ENCODE measurements around the gene ATXN10.
A peak's percentile ranks its signal among the peaks of the same experiment; 100 is the strongest.

Gene ATXN10

DNA sequence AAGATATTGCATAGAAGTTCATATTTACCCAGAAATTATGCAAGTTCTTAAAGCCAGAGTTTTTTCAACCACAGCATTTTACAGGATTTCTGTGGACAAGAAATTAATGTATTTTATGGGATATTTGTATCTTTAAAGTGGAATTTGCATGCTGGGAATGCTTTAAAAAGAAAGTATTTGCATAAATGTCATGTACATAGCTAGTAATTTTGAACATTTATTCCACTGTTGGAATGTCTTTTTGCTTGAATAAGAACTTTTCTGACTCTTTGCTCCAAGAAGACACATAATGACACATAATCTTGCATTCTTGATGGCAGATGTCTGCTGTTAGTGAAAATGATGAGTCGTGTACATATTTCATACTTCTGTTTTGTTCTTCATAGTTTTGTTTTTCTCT is 66.6 kb downstream of the ATXN10 start:
- no peak for TF ChIP-seq MYC (IDR thresholded peaks at IDR 0.05; ENCODE audit: low read depth, low read length)
- no peak overlapping the region for H3K4me3 ChIP-seq (ENCODE audit: low read depth, low read length)
- DNase-seq (ENCODE audit: low read depth): no peak

DNA sequence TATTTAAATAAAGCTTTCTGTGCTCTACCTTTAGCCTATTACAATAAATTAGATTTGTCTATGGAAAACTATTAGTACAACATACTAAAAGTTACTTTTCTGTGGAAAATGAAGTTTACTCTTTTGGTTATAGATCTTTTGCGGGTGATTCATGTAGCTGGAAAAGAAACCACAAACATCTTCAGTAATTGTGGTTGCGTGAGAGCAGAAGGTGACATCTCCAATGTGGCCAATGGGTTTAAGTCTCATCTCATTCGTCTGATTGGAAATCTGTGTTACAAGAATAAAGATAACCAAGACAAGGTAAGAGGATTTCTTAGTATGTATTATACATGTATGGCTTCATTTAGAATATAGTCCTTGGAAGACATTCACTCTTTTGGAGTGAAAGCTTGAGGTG is 68.6 kb downstream of the ATXN10 start:
- DNase-seq (ENCODE audit: low read depth): no peak
- no peak overlapping the region for H3K4me3 ChIP-seq (ENCODE audit: low read depth, low read length)
- no peak for TF ChIP-seq MYC (IDR thresholded peaks at IDR 0.05; ENCODE audit: low read depth, low read length)

DNA sequence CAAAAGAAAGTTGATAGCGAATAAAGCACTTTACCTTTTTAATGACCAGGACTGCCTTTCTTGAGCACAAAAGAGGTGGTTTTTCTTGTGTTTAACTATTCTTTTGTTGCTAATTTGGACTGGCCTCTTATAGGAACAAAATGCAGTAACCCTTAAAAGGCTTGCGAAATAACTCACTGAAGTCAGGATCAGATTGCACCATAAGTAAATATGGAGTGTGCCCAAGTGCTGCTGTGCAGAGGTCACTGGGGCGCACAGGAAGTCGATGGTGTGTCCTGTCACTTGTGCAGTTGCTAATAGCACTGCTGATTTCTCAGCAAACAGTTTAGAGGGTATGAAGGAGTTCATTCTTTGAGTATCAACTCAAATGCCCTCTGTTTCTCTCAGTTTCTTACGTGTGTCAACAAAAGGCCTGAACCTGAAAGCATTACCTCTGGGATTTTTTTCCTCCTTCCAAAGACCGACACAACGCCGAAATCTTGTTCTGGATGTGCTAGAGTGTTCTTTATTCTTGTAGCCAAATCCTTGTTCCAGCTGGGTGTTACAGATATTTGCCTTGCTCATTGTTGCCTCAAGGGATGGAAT is 71.3 kb downstream of the ATXN10 start:
- TF ChIP-seq MYC (IDR thresholded peaks at IDR 0.05; ENCODE audit: low read depth, low read length): 0 out of 2 replicates have a peak, but pooled peaks have one; percentile 40
- no peak for TF ChIP-seq POLR2A (IDR thresholded peaks at IDR 0.05; ENCODE audit: extremely low read depth, insufficient read length)
- no peak overlapping the region for H3K4me3 ChIP-seq (ENCODE audit: low read depth, low read length)
- DNase-seq (ENCODE audit: low read depth): peak; percentile 90

DNA sequence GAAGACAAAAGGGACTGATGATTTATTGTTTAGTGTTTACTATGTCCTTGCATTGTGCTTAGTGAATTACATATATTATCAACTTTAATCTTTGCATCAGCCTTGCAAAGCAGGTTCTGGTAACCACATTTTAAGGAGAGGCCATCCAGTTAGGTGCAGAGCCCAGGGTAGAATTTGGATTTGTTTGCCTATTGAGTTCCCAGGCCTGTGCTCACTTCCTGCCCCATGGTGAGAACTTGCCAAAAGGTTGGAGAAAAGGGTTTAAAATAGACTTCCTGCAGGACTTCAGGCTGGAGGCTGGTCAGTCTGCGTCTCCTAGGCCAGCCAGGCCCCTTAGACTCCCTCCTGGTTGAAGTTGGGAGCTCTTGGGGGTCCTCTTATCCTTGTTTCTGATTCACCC is 72.1 kb downstream of the ATXN10 start:
- no peak for DNase-seq (ENCODE audit: low read depth)
- no peak overlapping the region for H3K4me3 ChIP-seq (ENCODE audit: low read depth, low read length)
- TF ChIP-seq MYC (IDR thresholded peaks at IDR 0.05; ENCODE audit: low read depth, low read length): no peak

DNA sequence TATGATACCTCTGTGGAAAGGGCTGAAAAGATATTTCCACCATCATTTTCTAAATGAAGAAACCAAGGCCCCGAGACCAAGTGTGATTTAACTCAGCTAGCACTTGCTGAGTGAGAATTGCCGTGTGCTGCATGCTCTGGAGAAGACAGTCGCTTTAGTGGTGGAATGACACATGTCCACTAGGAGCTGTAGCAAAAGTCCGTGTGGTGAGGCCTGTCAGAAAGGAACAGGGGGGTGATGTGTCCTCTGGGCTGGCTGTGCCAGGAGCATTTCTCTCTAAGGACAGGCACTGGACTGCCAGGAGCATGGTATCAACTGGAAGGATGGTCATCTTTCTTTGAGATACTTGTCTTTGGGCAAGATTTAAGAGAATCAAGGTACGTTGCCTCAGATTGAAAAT is 72.8 kb downstream of the ATXN10 start:
- DNase-seq (ENCODE audit: low read depth): no peak
- TF ChIP-seq, protein P1, sequence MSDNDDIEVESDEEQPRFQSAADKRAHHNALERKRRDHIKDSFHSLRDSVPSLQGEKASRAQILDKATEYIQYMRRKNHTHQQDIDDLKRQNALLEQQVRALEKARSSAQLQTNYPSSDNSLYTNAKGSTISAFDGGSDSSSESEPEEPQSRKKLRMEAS (IDR thresholded peaks at IDR 0.05; ENCODE audit: low read depth, low read length): no peak
- TF ChIP-seq, protein P2, sequence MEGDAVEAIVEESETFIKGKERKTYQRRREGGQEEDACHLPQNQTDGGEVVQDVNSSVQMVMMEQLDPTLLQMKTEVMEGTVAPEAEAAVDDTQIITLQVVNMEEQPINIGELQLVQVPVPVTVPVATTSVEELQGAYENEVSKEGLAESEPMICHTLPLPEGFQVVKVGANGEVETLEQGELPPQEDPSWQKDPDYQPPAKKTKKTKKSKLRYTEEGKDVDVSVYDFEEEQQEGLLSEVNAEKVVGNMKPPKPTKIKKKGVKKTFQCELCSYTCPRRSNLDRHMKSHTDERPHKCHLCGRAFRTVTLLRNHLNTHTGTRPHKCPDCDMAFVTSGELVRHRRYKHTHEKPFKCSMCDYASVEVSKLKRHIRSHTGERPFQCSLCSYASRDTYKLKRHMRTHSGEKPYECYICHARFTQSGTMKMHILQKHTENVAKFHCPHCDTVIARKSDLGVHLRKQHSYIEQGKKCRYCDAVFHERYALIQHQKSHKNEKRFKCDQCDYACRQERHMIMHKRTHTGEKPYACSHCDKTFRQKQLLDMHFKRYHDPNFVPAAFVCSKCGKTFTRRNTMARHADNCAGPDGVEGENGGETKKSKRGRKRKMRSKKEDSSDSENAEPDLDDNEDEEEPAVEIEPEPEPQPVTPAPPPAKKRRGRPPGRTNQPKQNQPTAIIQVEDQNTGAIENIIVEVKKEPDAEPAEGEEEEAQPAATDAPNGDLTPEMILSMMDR (IDR thresholded peaks at IDR 0.05; ENCODE audit: low read depth, low read length): no peak
- TF ChIP-seq POLR2A (IDR thresholded peaks at IDR 0.05; ENCODE audit: extremely low read depth, insufficient read length): no peak
- TF ChIP-seq MYC (IDR thresholded peaks at IDR 0.05; ENCODE audit: low read depth, low read length): no peak
- H3K4me3 ChIP-seq (ENCODE audit: low read depth, low read length): no peak overlapping the region

DNA sequence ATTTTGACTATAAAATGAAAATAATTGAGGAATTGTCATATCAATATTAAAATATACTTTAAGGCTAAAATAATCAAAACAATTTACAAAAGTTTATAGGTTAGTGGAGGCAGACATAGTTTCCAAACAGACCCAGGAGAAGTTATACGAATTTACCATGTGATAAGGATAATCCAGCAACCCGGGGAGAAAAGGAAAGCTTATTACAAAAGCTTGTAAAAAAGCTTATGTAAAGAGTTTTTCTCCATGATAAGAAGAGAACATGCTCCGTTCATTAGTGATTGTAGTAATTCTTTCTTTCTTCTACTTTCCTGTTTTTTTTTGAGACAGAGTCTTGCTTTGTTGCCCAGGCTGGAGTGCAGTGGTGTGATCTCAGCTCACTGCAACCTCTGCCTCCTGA is 79.0 kb downstream of the ATXN10 start:
- no peak for DNase-seq (ENCODE audit: low read depth)
- TF ChIP-seq POLR2A (IDR thresholded peaks at IDR 0.05; ENCODE audit: extremely low read depth, insufficient read length) (no peak), MYC (IDR thresholded peaks at IDR 0.05; ENCODE audit: low read depth, low read length) (no peak)
- TF ChIP-seq, protein P2 (IDR thresholded peaks at IDR 0.05; ENCODE audit: low read depth, low read length): no peak
- TF ChIP-seq, protein P1 (IDR thresholded peaks at IDR 0.05; ENCODE audit: low read depth, low read length): no peak
- no peak overlapping the region for H3K4me3 ChIP-seq (ENCODE audit: low read depth, low read length)

DNA sequence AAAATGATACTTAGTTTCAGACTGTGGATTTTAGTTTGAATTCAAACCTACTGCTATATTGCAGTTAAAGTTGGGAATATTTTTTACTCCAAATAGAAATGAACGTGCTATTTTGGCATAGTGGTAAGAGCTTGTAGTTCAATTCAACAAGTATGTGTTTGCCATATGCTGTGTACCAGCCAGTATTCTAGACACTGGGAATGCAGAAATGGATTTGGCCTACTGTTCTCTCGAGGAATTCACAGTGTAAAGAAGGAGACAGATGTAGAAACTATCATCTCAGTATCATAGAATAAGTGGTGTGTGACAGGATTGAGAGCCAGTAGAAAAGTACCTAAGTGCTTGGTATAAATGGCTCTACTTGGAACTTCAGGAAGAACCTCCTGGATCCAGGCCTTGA is 80.4 kb downstream of the ATXN10 start:
- DNase-seq (ENCODE audit: low read depth): no peak
- TF ChIP-seq, protein P2 (IDR thresholded peaks at IDR 0.05; ENCODE audit: low read depth, low read length): no peak
- TF ChIP-seq, protein P1 (IDR thresholded peaks at IDR 0.05; ENCODE audit: low read depth, low read length): no peak
- TF ChIP-seq MYC (IDR thresholded peaks at IDR 0.05; ENCODE audit: low read depth, low read length) (no peak), POLR2A (IDR thresholded peaks at IDR 0.05; ENCODE audit: extremely low read depth, insufficient read length) (no peak)
- H3K4me3 ChIP-seq (ENCODE audit: low read depth, low read length): no peak overlapping the region

DNA sequence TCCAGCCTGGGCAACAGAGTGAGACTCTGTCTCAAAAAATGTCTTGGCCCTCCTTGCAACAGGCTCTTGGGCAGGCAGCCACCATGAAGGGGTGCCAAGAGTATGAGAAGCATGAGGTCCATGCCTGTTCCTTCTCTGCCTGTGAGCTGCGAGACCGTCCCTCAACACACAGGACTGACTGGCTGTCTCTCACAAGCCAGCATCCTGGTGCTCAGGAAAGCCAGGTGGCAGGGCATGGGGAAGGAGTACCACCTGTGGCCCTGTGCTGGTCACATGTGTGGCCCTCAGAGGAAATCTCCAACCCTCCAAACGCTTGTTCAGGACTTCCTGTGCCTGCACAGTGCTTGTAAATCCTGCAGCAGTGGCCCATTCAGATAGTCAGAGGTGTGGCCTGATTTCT is 83.2 kb downstream of the ATXN10 start:
- TF ChIP-seq POLR2A (IDR thresholded peaks at IDR 0.05; ENCODE audit: extremely low read depth, insufficient read length) (no peak), MYC (IDR thresholded peaks at IDR 0.05; ENCODE audit: low read depth, low read length) (no peak)
- TF ChIP-seq, protein P2 (IDR thresholded peaks at IDR 0.05; ENCODE audit: low read depth, low read length): no peak
- TF ChIP-seq, protein P1 (IDR thresholded peaks at IDR 0.05; ENCODE audit: low read depth, low read length): no peak
- no peak overlapping the region for H3K4me3 ChIP-seq (ENCODE audit: low read depth, low read length)
- no peak for DNase-seq (ENCODE audit: low read depth)

Measured in NB4 (cell line).